ENCODE results near the gene BBS7.

DNA sequence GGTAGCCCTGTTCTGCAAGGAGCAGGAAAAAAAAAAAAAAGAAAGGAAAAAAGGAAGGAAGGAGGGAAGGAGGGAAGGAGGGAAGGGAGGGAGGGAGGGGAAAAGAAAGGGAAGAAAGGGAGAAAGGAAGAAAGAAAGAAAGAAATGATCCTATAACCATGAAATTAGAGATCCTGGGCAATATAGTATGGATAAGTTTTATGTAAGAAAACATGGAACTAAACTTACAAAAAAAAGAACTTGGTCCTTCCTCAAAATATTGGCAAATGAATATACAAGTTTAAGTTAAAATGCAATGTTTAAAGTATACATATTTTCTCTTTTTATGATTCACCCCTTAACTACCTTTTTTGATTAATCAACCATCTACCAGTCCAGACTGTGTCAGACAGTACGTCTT lies 18.9 kb downstream of the BBS7 start:
- no peak for TF ChIP-seq MXI1 (conservative IDR thresholded peaks at IDR 0.05; ENCODE audit: poor library complexity, severe bottlenecking)
- no peak for TF ChIP-seq EZH2 (IDR thresholded peaks at IDR 0.05; ENCODE audit: borderline replicate concordance, insufficient read depth, low read length, poor library complexity, severe bottlenecking)
- no peak for TF ChIP-seq RAD21 (conservative IDR thresholded peaks at IDR 0.05)
- TF ChIP-seq, protein P1, sequence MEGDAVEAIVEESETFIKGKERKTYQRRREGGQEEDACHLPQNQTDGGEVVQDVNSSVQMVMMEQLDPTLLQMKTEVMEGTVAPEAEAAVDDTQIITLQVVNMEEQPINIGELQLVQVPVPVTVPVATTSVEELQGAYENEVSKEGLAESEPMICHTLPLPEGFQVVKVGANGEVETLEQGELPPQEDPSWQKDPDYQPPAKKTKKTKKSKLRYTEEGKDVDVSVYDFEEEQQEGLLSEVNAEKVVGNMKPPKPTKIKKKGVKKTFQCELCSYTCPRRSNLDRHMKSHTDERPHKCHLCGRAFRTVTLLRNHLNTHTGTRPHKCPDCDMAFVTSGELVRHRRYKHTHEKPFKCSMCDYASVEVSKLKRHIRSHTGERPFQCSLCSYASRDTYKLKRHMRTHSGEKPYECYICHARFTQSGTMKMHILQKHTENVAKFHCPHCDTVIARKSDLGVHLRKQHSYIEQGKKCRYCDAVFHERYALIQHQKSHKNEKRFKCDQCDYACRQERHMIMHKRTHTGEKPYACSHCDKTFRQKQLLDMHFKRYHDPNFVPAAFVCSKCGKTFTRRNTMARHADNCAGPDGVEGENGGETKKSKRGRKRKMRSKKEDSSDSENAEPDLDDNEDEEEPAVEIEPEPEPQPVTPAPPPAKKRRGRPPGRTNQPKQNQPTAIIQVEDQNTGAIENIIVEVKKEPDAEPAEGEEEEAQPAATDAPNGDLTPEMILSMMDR (IDR thresholded peaks at IDR 0.05; ENCODE audit: poor library complexity, severe bottlenecking): no peak
- no peak for TF ChIP-seq TAF1 (IDR thresholded peaks at IDR 0.05; ENCODE audit: low read depth)
- TF ChIP-seq POLR2AphosphoS5 (IDR thresholded peaks at IDR 0.05): no peak
- no peak for TF ChIP-seq EP300 (conservative IDR thresholded peaks at IDR 0.05; ENCODE audit: poor library complexity, severe bottlenecking)
- TF ChIP-seq REST (IDR thresholded peaks at IDR 0.05; ENCODE audit: borderline replicate concordance): no peak
- TF ChIP-seq SMC3 (conservative IDR thresholded peaks at IDR 0.05; ENCODE audit: poor library complexity): no peak

All from neural cell (in vitro differentiated cells).